ENCODE results near the gene KLF6.
"Not testable (repeated sequence)": the region's sequence is repeated elsewhere in the genome, so short reads cannot be mapped to it uniquely, and the experiment has no call there.

The KLF6 gene

DNA sequence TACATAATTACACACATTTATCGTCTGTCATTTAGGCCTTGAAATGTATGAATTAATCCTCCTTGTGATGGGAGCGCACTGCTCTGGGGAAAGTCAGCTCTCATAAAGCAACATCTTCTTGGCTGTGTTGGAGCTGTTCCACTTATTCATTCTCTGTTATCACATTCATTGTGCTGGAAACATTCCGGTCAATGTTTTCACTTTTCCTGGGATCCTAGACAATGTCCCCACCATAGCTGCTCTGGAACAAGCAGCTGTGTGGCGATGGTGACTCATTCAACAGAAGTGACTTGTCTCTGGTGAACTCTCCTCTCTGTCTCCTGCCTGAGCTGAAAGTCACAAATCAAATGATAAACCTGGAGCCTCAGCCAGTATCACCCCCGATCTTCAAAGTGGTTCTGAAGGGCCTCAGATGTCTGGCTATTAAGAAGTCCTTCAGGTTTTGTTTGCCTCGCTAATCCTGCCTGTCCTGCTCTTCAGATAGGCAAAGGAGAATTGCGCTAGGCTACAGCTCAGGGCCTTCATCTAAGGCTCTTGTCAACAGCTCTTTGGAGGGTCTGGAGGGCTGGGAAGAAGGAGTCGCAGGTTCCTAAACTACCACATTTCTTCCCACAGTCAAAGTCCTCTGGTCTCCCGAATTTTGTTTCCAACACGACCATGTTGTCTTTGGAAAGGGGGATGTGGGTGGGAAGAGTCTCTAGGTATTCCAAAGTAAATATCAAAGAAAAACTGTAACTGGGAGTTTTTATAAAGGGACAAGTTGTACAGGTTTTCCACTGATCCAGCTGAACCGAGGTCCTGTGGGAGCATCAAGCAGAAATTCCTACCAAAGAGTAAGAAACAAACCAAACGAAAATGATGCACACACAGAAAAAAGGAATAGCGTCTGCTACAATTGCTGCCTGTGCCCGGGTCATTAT, 29.3 kb downstream of the KLF6 start:
- DNase-seq: no peak

DNA sequence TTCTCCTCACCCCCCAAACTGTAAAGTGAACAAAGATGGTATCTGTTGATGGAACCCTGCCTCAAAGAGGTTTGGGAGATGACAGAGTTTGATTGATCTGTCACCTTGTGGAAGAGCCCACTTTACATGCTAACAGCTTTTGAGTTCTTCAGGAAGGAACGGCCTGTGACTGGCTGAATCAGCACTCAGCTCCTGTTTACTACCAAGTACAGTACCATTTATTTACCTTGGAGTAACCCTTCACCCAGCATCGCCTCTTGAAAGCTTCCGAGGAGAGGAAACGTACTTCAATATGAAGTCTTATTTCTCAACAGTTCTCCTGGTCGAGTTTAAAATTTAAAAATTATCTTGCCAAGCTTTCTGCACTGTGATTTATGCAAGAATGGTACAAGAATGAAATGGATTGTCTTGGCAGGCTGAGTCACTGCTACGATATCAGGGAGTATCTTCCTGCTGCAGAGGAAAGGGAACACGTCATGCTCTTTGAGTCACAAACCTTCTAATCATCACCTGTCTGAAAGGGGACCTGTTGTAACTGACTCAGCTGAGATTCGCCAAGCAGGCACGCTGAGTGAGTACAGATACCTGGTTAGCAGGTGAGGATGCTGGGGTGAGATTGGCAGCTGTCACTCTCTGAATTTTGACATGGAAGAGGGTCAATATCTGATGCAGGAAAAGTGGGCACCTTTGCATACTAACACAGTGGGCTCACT, 30.1 kb downstream of the KLF6 start:
- DNase-seq: no peak

DNA sequence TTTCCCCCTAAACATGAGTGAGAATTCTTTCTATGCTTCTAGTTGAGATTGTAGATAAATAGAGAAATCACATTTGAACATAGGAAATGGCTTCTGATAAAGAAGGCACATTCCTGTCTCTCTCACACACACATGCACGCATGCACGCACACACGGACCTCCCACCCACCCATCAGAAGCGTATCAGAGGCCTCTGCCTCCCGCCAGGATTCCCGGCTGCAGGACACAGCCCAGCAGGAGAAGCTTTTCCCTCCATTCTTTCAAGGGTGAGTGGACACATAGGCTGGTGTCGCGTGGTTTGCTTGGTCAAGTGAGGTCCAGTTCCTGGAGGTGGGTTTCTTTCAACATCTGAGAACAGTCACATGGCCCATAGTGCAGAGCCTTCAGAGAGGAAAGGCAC, 34.2 kb downstream of the KLF6 start:
- no peak for DNase-seq

DNA sequence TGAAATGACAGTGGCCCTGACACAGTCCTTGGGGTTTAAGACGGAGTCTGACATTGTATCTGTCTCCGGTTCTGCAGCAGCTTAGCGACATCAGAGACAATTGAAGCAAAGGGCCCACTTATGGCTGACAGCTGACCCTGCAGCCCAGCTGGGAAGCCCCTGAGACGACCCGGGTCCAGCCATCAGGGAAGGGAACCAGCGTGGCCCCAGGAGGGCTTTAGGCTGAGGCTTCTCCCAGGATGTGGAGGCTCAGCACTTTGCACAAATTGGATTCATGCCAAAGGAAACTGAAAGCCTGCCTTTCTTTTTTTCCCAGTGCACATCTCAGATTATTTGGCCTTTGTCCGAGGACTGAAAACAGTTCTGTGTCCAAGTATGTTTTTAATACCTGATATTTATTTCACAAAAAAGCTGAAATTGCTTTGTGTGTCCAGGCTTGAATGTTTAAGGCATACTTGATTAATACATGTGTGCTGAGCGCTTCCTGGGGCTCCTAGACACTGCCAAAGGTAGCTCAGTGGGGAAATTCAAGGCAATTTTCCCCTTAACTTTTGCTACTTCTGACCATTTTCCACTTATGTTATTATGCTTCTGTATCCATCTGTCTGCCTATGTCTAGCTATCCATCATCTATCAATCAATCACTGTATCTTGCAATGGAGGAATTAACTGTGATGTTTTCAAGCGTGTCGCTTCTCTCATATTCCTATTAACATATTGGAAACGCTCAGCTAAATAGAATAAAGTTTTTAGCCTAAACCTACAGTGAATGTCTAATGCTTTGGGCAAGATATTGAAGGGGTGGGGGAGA, 34.8 kb downstream of the KLF6 start:
- no peak for DNase-seq

DNA sequence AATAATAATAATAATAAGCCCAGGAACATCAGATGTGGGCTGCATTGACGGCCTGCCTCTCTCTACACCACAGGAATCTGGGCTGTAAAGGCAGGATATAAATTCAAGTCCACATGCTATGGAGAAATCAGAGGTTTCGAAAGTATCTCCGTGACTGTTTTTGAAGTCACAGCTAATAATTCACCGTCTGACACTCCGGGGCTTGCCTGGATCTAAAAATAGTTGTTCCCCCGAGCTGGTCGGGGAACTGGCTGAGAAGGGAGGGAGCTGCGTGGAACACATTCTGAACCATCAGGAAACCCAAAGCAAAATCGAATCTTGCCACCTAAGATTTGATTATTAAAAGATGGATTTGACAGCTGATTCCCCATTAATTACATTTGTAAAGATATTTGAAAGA, 35.4 kb downstream of the KLF6 start:
- no peak for DNase-seq

DNA sequence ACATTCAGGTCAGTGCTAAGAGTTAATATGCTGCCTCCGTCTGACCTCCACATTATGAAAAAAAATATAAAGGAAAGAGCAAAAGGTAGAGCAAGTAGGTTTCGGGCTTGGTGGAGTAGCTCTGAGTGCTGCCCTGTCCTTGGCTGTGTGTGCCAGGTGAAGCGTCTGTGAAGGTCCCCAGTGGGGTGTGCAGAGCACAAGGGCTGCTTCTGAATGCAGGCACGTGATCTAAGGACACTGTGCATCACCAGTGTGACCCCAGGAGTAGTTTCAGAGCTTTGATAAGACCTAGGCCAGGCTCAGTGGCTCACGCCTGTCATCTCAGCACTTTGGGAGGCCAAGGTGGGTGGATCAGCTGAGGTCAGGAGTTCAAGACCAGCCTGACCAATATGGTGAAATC, 36.0 kb downstream of the KLF6 start:
- no peak for DNase-seq

DNA sequence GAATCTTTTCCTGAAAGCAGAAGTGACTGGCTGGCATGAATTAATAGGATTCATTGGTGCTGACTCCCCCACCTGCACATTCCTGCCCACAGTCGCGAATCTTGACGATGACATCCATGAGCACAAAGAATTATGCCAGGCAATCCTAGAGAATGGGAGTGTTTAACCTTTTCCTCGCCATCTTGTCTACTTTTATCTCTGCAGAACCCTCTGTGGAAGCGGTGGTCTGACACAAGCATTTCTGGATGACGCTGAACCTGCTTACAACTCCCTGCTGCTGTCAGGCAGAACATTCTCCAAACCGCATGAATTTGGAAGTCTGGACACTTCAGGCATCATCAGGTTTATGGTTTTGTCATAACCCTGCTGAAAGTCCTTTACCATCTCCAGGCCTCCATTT, 36.5 kb downstream of the KLF6 start:
- no peak for DNase-seq

DNA sequence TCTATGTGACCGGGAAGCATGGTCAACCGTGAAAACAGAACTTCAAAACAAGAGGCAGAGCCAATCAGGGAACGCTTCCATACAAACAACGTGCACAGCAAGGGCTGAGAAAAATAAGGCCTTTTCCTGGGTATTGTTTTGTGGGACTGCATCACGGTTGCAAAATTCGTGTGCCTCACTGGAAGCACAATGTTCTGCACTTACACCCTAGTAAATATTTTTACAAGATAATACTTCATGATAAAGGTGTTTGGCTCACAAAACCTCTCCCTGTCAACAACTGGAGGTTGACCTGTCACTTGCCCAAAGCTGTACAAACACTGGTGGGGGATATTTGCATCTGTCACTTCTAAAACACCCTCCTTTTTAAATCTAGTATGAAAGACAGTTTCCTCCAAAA, 37.0 kb downstream of the KLF6 start:
- DNase-seq: no peak

DNA sequence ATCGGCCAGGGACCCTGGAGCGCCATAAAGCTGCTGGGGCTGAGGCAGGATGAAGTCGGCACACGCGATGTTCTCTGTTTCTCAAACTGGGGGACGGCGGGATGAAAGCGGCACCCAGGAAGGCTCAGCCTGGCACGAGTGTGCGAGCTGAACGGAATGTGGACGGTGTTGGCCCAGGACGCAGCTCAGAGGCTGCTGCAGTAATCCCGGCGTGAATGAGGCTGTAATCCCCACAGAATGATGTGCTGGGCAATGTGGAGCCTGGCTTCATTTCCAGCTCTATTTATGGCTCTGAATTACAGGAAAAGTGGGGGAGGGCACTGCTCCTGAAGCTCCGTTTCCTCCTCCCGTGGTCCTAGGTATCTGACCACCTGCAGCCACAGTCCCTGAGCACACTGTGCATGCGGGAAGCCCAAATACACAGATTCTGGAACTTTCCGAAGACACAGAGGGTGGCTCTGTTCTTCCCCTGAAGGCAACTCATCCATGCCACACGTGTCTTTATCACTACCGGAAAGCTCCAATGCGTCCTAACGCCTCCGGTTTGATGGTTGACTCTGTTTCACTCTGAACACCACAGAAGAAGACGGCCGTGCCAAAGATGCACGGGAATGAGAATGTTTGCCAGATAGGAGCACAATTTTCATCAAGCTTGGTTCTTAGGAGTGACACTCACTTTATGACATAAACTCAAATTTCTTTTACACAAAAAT, 37.6 kb downstream of the KLF6 start:
- no peak for DNase-seq

DNA sequence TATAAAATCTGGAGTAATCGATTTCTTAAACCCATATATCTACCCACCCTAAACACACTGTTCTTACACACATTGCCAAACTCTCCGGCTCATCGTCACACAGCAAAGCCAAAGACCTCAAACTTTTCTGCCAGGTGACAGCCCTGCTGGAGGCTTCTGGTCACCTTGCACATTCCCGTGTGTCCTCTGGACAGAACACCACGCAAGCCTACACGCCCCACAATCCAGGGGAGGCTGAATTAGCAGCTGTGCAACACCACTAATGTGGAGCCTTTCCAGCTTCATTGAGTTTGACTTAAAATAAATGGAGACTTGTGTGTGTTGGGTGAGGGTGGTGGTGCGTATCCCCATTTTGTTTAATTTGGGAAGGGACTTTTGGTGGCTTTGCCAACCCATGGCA, 38.4 kb downstream of the KLF6 start:
- no peak for DNase-seq

DNA sequence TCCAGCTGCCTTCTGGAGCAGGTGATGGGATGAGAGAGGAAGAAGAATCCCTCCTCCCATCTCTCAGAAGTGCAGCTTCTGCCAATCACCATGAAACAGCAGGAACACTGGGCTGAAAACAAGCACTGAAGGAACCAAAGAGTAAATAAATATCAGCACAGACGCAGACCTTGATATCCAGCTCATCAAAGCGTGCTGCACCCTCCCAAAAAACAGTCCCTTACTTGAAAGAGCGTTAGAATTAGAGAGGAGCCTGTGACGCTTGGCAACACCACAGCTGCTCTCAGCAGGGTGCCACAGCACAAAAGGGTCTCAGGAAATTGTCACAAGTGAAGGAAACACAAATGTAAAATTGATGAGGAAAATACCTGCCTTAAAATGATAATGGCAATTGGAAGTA, 39.5 kb downstream of the KLF6 start:
- DNase-seq: no peak

DNA sequence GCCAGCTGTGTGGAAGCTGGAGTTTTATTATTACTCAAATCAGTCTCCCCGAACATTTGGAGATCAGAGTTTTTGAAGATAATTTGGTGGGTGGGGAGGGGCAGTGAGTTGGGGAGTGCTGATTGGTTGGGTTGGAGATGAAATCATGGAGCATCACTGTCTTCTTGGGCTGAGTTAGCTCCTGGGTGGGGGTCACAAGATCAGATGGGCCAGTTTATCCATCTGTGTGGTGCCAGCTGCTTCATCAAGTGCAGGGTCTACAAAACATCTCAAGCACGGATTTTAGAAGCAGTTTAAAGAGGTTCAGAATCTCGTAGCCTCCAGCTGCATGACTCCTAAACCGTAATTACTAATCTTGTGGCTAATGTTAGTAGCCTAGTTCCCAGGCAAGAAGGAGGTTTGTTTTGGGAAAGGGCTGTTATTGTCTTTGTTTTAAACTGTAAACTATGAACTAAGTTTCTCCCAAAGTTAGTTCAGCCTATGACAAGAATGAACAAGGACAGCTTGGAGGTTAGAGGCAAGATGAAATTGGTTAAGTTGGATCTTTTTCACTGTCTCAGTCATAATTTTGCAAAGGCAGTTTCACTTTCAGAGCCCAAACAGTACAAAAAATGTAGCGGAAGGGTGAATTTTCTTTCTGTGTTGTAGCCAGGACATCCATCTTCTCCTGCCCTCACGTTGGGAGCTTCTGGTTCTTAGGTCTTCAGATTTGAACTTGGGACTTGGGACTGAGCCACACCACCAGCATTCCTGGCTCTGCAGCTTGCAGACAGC, 43.1 kb downstream of the KLF6 start:
- DNase-seq: no peak

DNA sequence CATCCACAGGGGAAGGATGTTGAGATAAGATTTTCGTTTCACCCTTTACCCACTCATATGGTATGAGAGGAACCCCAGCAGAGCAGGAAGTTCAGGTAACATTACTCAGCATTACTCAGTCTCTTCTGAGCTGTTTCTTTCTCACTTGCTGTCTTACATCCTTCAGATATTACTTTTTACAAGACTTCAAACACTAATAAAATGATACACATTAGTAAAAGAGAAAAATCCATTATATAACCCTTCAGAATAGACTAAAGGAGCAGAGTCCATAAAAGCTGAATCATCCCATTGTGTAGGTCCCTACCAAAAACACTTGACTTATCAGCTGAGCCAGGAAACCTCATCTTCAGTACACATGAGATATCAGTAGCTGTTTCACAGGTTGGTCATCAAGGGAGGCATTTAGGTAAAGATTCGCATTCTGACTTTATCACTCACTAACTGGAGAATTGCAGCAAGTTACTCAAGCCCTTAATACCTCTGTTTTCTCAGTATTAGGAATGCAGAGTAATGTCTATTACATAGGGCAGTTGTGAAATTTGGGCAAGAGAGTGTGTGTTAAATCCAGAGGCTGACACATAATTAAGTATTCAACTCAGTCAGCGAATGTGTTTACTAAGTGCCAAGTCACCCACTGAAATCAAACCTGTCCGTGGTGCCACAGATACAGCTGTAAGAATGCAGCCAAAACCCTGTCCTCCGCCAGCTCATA, 44.7 kb downstream of the KLF6 start:
- no peak for DNase-seq

DNA sequence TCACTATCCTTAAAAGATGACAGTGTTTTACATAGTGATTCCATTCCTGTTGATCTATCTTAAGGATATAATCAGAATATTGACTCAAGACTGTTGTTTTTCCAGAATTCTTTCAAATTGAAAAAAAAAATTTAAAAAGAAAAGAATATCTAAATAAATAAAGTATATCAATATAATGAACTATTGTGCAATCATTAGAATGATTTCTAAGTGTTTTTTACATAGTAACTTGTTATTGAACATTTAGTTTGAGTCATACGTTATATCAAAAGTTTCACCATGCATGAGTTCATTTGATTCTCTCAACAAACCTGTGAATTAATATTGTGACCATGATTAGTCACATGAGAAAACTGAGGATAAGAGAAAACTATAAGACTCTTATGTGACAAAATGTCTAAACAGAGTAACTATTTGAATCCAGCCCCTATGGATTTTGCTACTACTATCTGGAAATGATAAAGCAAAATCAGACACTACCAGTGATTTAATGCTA, 46.1 kb downstream of the KLF6 start:
- no peak for DNase-seq

DNA sequence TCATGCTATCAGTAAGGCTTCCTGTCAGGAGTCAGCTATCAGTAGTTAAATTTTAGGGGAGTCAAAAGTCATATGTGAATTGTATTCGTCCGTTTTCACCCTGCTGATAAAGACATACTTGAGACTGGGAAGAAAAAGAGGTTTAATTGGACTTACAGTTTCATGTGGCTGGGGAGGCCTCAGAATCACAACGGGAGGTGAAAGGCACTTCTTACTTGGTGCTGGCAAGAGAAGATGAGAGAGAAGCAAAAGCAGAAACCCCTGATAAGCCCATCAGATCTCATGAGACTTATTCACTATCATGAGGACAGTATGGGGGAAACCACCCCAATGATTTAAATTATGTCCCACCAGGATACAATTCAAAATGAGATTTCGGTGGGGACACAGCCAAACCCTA, 47.1 kb downstream of the KLF6 start:
- no peak for DNase-seq

DNA sequence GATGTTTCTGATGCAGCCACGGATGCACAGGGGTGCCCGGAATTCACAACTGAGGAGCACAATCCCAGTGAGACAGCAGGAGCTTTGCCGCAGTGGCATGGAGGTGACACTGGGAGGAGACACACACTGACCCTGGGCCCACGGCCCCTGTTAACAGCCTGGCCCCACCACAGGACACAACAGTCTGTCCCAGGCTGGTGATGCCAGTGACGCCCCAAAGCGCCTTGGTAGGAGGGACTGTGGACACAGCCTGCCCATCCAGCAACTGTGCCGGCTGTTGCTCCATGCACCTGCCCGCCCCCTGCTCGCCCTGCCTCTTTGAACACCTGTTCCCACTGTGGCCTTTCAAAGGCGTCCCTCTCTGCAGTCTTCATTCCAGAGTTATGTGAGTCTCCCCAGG, 49.8 kb downstream of the KLF6 start:
- DNase-seq: no peak

DNA sequence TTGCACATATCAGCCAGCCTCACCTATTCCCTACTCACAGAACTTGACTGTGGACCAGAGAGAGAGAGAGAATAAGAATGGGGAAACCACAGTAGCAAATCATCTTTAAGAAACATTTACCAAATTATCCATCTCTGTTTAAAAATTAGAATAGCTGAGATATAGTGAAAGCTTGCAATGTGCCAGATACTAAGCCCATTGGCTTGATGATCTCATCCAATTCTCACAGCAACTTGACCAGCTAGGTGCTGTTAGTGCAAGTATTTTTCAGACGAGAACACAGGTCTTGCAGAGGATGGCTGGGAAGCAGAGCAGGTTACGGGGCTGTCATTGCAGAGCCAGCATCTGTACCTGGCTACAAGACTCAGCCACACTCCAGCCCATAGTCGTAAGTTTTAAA, 50.9 kb downstream of the KLF6 start:
- no peak for DNase-seq

DNA sequence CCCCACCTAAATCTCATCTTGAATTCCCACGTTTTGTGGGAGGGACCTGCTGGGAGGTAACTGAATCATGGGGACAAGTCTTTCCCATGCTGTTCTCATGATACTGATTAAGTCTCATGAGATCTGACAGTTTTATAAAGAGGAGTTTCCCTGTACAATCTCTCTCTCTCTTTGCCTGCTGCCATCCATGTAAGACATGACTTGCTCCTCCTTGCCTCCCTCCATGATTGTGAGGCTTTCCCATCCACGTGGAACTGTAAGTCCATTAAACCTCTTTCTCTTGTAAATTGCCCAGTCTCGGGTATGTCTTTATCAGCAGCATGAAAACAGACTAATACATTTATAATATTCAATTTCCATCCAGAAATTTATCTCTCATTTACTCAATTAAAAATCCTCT, 52.8 kb downstream of the KLF6 start:
- DNase-seq: not testable (repeated sequence)

DNA sequence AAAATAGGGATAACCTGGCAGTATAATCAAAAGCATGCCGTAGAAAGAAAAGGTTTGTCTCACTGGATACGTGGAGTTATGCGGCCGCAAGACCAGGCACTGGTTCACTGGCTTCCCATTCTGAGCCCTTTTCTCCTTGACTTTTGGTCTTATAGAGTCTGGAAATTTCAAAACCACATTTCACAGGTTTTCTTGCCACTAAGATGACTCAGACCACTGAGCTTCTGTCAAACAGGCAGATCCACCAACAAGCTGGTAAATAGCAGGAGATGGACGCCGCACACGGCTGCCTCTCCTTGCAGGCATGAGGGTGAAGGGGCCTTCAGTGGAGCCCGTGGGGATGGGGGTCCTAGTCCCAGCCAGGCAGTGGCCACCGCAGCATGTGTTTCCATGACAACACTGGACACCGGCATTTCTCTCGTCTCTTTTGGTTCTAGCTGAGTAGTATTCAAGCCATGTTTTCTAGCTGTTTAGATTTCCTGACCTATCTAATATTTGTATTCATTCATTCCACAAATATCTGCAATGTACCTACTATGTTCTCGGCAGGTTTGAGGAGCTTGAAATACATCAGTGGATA, 55.5 kb downstream of the KLF6 start:
- no peak for DNase-seq

DNA sequence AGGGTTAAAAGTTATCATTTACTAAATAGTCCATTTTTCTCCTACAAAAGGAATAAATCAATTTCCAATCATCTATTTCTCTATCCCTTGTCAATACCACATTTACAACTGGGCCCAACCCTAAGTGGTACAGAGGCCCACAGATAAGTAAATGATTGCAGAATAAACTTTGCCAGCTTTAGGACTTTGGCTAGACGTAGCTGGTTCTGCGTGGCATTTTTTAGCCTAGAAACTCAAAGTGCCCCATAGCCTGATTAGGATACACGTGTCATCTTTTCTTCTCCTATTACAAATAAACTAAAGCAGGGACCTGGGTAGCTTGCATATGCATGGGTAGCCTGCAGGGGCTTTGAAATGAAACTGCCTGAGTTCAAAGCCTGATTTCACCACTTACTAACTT, 56.4 kb downstream of the KLF6 start:
- DNase-seq: no peak

DNA sequence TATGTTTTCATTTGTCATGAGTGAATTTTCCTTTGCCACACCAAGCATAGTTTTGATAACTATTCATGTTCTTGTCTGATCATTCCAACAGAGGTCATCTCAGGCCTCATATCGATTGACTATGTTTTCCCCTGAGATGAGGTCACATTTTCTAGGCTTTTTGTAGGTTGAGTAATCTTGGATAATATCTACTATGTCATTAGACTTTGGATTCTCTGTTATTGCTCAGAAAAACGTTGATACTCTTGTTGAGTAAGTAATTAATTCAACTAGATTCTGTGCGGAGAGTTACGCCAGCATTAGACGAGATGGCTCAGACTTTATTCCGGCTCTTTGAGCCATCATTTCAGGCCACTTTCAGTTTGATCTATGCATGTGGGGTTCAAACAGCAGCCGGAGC, 57.7 kb downstream of the KLF6 start:
- DNase-seq: no peak
